GM20000 (cell line): ENCODE data around the gene AOPEP.

Experiments used
- DNase-seq: peaks from one replicate; pipeline ENCODE4 v3.0.0; 2012; ENCODE audit warnings: low spot score
- CTCF ChIP-seq: IDR thresholded peaks from 2 replicates; pipeline ENCODE4 v1.5.1; 2012; ENCODE audit warnings: mild to moderate bottlenecking, control low read depth; ENCODE audit errors: extremely low read depth, missing control alignments

Gene AOPEP

GRCh38 chr9:95104980-95105379, 378.5 kb downstream of the AOPEP start:
- no peak for TF ChIP-seq CTCF

GRCh38 chr9:95105519-95106287, 379.2 kb downstream of the AOPEP start:
- no peak for DNase-seq
- TF ChIP-seq CTCF = no peak

More at GRCh38 chr9:95104980-95105379, 378.5 kb downstream of the AOPEP start:
- DNase-seq = no peak

DNA sequence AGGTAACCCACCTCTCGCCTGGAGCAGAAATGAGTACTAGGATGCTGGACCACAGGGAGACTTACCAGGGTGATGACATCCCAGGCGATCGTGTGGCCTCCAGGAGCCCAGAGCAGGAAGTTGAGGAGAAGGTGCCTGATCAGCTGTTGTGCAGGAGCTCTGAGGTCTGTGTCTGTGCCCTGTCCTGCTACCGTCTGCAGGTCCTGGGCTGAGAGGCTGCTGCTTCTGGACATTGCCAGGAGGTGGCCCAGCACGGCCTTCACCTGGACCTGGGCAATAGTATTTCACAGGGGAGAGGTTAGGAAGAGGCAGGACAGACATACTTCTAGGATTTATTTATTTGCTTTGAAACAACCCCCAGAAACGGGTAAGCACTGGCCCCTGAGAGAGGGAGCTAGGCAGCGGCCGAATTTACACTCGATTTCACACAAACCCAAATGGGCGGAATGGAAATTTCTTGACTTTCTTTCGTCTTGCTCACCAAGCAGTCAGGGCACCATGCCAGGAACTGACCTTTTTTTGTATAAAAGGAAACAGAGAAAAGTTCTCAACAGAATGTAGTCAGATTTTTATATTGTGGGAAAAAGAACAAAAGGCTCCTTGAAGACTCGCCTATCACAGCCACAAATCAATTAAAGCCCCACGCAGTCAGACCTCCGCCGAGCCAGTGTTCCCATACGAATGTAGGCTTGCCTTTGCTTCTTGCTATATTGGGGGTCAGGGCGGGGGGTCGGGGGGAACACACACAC, 380.7 kb downstream of the AOPEP start:
- no peak for TF ChIP-seq CTCF

DNA sequence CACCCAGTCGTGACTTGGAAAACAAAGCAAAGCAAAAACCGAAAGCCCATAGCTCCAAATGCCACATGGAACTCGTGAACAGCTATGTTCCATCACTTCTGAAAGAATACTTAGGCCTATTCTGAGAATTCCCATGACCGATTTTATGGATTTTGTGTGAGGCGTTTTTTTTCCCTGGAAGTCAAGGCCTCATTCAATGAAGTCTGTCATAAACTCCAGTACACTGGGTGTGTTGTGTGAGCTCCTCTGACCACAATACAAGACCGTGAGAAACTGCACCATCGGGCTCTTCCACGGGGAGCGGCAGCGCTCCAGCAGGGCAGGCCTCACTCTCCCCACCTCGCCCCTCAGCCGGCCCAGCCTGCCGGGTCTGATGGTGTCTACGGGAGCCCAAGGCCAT, 381.5 kb downstream of the AOPEP start:
- no peak for DNase-seq
- no peak for TF ChIP-seq CTCF

More for the DNA sequence above, 380.7 kb downstream of the AOPEP start:
- DNase-seq = no peak

DNA sequence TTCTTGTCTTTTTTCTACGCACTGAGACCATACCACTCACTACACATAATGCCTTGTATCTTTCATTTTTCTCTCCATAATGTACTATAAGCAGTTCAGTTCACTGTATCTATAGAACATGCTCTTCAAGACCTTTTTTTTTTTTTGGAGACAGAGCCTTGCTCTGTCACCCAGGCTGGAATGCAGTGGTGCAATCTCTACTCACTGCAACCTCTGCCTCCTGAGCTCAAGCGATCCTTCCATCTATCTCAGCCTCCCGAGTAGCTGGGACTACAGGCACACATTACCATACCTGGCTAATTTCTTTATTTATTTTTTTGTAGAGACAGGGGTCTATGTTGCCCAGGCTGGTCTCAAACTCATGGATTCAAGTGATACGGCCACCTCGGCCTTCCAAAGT, 382.3 kb downstream of the AOPEP start:
- DNase-seq = no peak
- no peak for TF ChIP-seq CTCF

DNA sequence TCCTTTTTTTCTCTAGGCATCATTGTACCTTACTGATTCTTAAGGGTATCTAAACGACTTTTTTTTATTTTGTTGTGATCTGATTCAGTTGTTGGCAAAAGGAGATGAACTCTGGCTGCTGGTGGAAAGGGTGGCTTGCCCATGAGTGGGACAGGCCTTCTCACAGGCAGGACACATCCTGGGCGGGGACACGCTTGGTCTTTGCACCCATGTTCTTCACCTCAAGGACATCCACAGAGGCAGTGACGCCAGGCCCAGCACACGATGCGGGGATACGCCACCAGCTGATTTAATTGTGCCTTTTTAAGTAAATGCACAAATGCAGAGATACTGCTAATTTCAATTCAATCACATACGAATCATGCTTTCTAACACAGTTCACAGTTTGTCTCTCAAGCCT, 383.0 kb downstream of the AOPEP start:
- no peak for TF ChIP-seq CTCF
- DNase-seq = no peak

DNA sequence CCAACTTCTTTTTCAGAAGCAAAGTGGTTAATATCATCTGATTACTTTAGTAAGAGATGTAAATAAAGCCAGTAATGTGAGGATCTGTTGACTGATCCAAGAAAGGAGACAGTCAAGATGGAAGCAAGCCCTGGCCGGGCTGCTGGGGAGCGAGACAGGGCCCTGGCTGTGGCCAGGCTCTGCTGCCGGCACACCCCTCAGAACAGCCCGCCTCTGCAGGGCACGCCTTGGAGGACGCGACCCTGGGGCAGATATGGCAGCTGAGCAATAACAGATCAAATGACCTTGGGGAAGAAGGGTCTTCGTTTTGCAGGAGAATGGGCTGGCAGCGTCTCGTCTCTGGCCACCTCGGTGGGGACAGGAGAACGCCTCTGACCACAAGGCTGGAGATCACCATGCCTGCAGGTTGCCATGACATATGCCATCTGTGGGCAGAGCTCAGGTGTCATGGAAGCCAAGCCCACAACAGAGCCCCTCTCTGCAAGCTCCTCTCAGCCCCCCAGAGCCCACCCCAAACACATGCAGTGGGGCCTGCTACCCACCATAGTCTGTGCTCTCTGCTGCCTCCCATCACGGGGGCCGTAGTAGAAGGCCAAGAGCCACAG, 384.5 kb downstream of the AOPEP start:
- no peak for TF ChIP-seq CTCF
- no peak for DNase-seq
